HG03521 (cell line): ENCODE measurements around the gene KRTAP10-12.

Experiments
- ATAC-seq: cut with Tn5 transposase; IDR thresholded peaks from one replicate; pipeline ENCODE4 v1.9.1; 2021; ENCODE audit warnings: mild to moderate bottlenecking, moderate library complexity; ENCODE audit not compliant: unreplicated experiment

Gene KRTAP10-12

GRCh38 chr21:44697811-44698734, 1.1 kb downstream of the KRTAP10-12 start:
- ATAC-seq, result no peak

GRCh38 chr21:44699502-44700001, 2.6 kb downstream of the KRTAP10-12 start:
- no peak for ATAC-seq

- ATAC-seq, result no peak
Measured at GRCh38 chr21:44700101-44701022, 3.4 kb downstream of the KRTAP10-12 start.

GRCh38 chr21:44701023-44701400, 4.0 kb downstream of the KRTAP10-12 start:
- no peak for ATAC-seq

- no peak for ATAC-seq
Measured at GRCh38 chr21:44701541-44701940, 4.6 kb downstream of the KRTAP10-12 start.

GRCh38 chr21:44702111-44702972, 5.4 kb downstream of the KRTAP10-12 start:
- no peak for ATAC-seq

- no peak for ATAC-seq
Measured at GRCh38 chr21:44702973-44703730, 6.2 kb downstream of the KRTAP10-12 start.

GRCh38 chr21:44703731-44704635, 7.0 kb downstream of the KRTAP10-12 start:
- ATAC-seq, result no peak

GRCh38 chr21:44704636-44705001, 7.6 kb downstream of the KRTAP10-12 start:
- no peak for ATAC-seq

GRCh38 chr21:44706026-44706705, 9.2 kb downstream of the KRTAP10-12 start:
- ATAC-seq, result no peak

GRCh38 chr21:44706706-44707581, 10.0 kb downstream of the KRTAP10-12 start:
- no peak for ATAC-seq

- ATAC-seq, result no peak
Measured at GRCh38 chr21:44708213-44708865, 11.4 kb downstream of the KRTAP10-12 start.

GRCh38 chr21:44708866-44709425, 12.0 kb downstream of the KRTAP10-12 start:
- no peak for ATAC-seq

- no peak for ATAC-seq
Measured at GRCh38 chr21:44709426-44710293, 12.7 kb downstream of the KRTAP10-12 start.

GRCh38 chr21:44710294-44710665, 13.3 kb downstream of the KRTAP10-12 start:
- ATAC-seq, result no peak
